HUES64 (cell line): ENCODE measurements around the gene ARHGEF6.

Experiments used
- H3K27ac ChIP-seq: 2 replicates; pipeline ENCODE4 v1.7.0; 2013; ENCODE audit warnings: low read depth, low read length, inconsistent platforms
- H3K27me3 ChIP-seq: 2 replicates; pipeline ENCODE4 v1.6.1; 2013; ENCODE audit warnings: mild to moderate bottlenecking, low read length; ENCODE audit not compliant: insufficient read depth
- H3K36me3 ChIP-seq: 2 replicates; pipeline ENCODE4 v1.6.1; 2013; ENCODE audit warnings: mild to moderate bottlenecking, low read length; ENCODE audit not compliant: insufficient read depth
- H3K4me1 ChIP-seq: 2 replicates; pipeline ENCODE4 v1.6.1; 2013; ENCODE audit warnings: mild to moderate bottlenecking, low read length, moderate library complexity; ENCODE audit not compliant: insufficient read depth
- H3K4me3 ChIP-seq: 2 replicates; pipeline ENCODE4 v1.5.1; 2013; ENCODE audit warnings: mild to moderate bottlenecking, low read length, moderate library complexity
- H3K9ac ChIP-seq: 2 replicates; pipeline ENCODE4 v1.6.1; 2013; ENCODE audit warnings: mild to moderate bottlenecking, low read depth, low read length
- H3K9me3 ChIP-seq: 2 replicates; pipeline ENCODE4 v1.6.1; 2013; ENCODE audit warnings: low read depth, low read length; ENCODE audit not compliant: insufficient read depth
- WGBS: fragments of 150-250, 120-280 bp; methylation state at CpG from one replicate; pipeline ENCODE4 v1.1.7; 2013; ENCODE audit warnings: missing lambda C conversion rate; 5-methylcytosine and 5-hydroxymethylcytosine counted together

The ARHGEF6 gene

DNA sequence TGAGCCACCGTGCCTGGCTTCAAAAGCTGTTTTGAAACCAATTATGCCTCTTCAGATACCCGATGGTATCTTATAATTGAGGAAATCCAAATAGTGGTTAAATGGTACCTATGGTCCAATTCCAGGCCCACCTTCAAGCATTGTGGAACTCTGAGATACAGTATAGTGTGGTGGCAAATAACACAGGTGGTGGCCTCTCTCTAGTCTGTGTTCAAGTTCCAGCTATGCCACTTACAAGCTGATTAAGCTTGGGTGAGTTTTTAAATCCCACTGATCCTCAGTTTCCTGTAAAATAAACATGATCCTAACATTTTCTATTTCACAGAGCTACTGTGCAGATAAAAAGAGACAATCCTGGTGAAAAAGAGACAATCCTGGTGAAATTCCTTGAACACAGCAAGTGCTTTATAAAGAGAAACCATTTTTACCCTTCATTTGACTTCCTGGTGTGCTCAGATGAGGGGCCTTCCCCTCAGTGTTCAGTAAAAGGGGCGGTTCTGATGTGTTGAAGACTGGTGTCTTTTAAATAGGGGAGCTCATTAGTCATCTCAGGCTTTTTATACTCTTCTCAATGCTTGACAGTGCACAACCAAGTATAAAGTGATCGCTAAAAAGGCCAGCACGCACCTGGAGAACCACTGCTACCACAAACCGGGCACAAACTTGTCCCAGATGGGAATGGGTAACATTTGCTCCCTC lies 163.6 kb downstream of the ARHGEF6 start:
- no peak overlapping the region for H3K4me3 ChIP-seq

More for the DNA sequence above, 163.6 kb downstream of the ARHGEF6 start:
- Histone ChIP-seq H3K27me3 (no peaks in the 10 kb centered on the region), H3K4me1 (no peaks in the 10 kb centered on the region), H3K9me3 (no peaks in the 10 kb centered on the region), H3K36me3 (no peaks in the 10 kb centered on the region), H3K9ac (no peak overlapping the region), H3K27ac (no peak overlapping the region)
- 99% methylated on average over 6 of the region's 6 CpGs for WGBS
